BE2C (cell line): ENCODE measurements around the gene GRIN2A.

Experiments used
- DNase-seq: peaks from one replicate; pipeline ENCODE4 v3.0.0-alpha.2; 2020
- H3K27me3 ChIP-seq: fragments of 250-450 bp; sonication (Bioruptor Pico); 2 replicates; pipeline ENCODE4 v1.5.1; 2020; ENCODE audit warnings: mild to moderate bottlenecking
- H3K36me3 ChIP-seq: fragments of 250-450 bp; sonication (Bioruptor Pico); 2 replicates; pipeline ENCODE4 v1.5.1; 2020; ENCODE audit warnings: mild to moderate bottlenecking
- H3K4me1 ChIP-seq: fragments of 250-450 bp; sonication (Bioruptor Pico); 2 replicates; pipeline ENCODE4 v1.5.1; 2020
- H3K4me3 ChIP-seq: 2 replicates; pipeline ENCODE4 v1.5.1; 2011; ENCODE audit warnings: low read depth, low read length
- H3K9me3 ChIP-seq: fragments of 250-450 bp; sonication (Bioruptor Pico); 2 replicates; pipeline ENCODE4 v1.5.1; 2020
- CTCF ChIP-seq: IDR thresholded peaks from 2 replicates; pipeline ENCODE4 v1.5.1; 2012; ENCODE audit warnings: mild to moderate bottlenecking, low read depth, low read length

GRIN2A gene

GRCh38 chr16:10088380-10088793 lies 93.8 kb downstream of the GRIN2A start:
- no peak for TF ChIP-seq CTCF
- H3K9me3 ChIP-seq, result no peaks in the 10 kb centered on the region
- no peaks in the 10 kb centered on the region for H3K27me3 ChIP-seq
- H3K4me1 ChIP-seq, result no peaks in the 10 kb centered on the region
- no peaks in the 10 kb centered on the region for H3K36me3 ChIP-seq
- DNase-seq, result no peak
- no peak overlapping the region for H3K4me3 ChIP-seq

- TF ChIP-seq CTCF, result no peak
- Histone ChIP-seq H3K4me3 (no peak overlapping the region), H3K9me3 (no peaks in the 10 kb centered on the region), H3K4me1 (no peaks in the 10 kb centered on the region), H3K36me3 (no peaks in the 10 kb centered on the region), H3K27me3 (no peaks in the 10 kb centered on the region)
- no peak for DNase-seq
Observed at GRCh38 chr16:10087151-10087550, 95.1 kb downstream of the GRIN2A start.

- no peak for DNase-seq
- no peak for TF ChIP-seq CTCF
- no peaks in the 10 kb centered on the region for H3K4me1 ChIP-seq
Observed at GRCh38 chr16:10086620-10087019, 95.6 kb downstream of the GRIN2A start.

GRCh38 chr16:10085078-10085798 lies 97.0 kb downstream of the GRIN2A start:
- Histone ChIP-seq H3K4me1 (no peaks in the 10 kb centered on the region), H3K4me3 (no peak overlapping the region), H3K27me3 (no peaks in the 10 kb centered on the region), H3K9me3 (no peaks in the 10 kb centered on the region), H3K36me3 (no peaks in the 10 kb centered on the region)
- no peak for DNase-seq
- no peak for TF ChIP-seq CTCF

More at GRCh38 chr16:10086620-10087019, 95.6 kb downstream of the GRIN2A start:
- Histone ChIP-seq H3K9me3 (no peaks in the 10 kb centered on the region), H3K36me3 (no peaks in the 10 kb centered on the region), H3K27me3 (no peaks in the 10 kb centered on the region), H3K4me3 (no peak overlapping the region)

GRCh38 chr16:10083301-10083700 lies 98.9 kb downstream of the GRIN2A start:
- no peaks in the 10 kb centered on the region for H3K4me1 ChIP-seq
- no peak for DNase-seq
- H3K4me3 ChIP-seq, result no peak overlapping the region
- TF ChIP-seq CTCF, result no peak
- no peaks in the 10 kb centered on the region for H3K27me3 ChIP-seq
- H3K36me3 ChIP-seq, result no peaks in the 10 kb centered on the region
- H3K9me3 ChIP-seq, result no peaks in the 10 kb centered on the region

GRCh38 chr16:10081201-10081940 lies 100.9 kb downstream of the GRIN2A start:
- Histone ChIP-seq H3K9me3 (no peaks in the 10 kb centered on the region), H3K36me3 (no peaks in the 10 kb centered on the region), H3K27me3 (no peaks in the 10 kb centered on the region), H3K4me3 (no peak overlapping the region), H3K4me1 (no peaks in the 10 kb centered on the region)
- DNase-seq, result no peak
- TF ChIP-seq CTCF, result no peak
